Lung (tissue), 12 donors: Measurements from ENCODE around the gene THADA. TPM values are rescaled to one million over a fixed set of nuclear protein-coding genes. Genes with fewer than 3 reads are reported as not detected.

Experiments used
- ATAC-seq: fragments of 200-7000 bp; cut with Tn5 transposase; one replicate; pipeline ENCODE4 v1.9.1; 2020; ENCODE audit warnings: moderate number of reproducible peaks; ENCODE audit not compliant: insufficient read depth, low FRiP score
- DNase-seq, 3 donors: peaks; one replicate each; pipeline ENCODE4 v3.0.0-alpha.2; 2013 to 2017
- H3K27ac ChIP-seq, 2 donors: one replicate each; pipeline ENCODE4 v1.5.1; 2013; ENCODE audit warnings: mild to moderate bottlenecking in 2 of 2, moderate library complexity in 2 of 2, control low read depth in 1 of 2, inconsistent platforms in 1 of 2, low read depth in 1 of 2, low read length in 1 of 2
- H3K27me3 ChIP-seq, 3 donors: one replicate each; pipeline ENCODE4 v1.5.1; 2013; ENCODE audit warnings: low read length in 2 of 3; ENCODE audit not compliant: control insufficient read depth in 3 of 3, insufficient read depth in 3 of 3
- H3K36me3 ChIP-seq, 4 donors: one replicate each; pipeline ENCODE4 v1.5.1; 2013; ENCODE audit warnings: low read length in 4 of 4, mild to moderate bottlenecking in 1 of 4, moderate library complexity in 1 of 4; ENCODE audit not compliant: control insufficient read depth in 4 of 4, insufficient read depth in 4 of 4
- H3K4me1 ChIP-seq, 5 donors: one replicate each; pipeline ENCODE4 v1.5.1; 2013; ENCODE audit warnings: low read length in 5 of 5, mild to moderate bottlenecking in 2 of 5, moderate library complexity in 1 of 5; ENCODE audit not compliant: control insufficient read depth in 5 of 5, insufficient read depth in 5 of 5
- H3K4me3 ChIP-seq: one replicate; pipeline ENCODE4 v1.5.1; 2013; ENCODE audit warnings: mild to moderate bottlenecking, control low read depth, moderate library complexity
- H3K9ac ChIP-seq, 2 donors: one replicate each; pipeline ENCODE4 v1.5.1; 2013; ENCODE audit warnings: low read length in 2 of 2, control low read depth in 1 of 2; ENCODE audit not compliant: insufficient read depth in 1 of 2
- H3K9me3 ChIP-seq, 4 donors: one replicate each; pipeline ENCODE4 v1.5.1; 2013; ENCODE audit warnings: low read length in 3 of 4, mild to moderate bottlenecking in 1 of 4, moderate library complexity in 1 of 4; ENCODE audit not compliant: control insufficient read depth in 4 of 4, insufficient read depth in 3 of 4
- CTCF ChIP-seq: IDR thresholded peaks from 2 replicates; pipeline ENCODE4 v1.5.1; 2012; ENCODE audit warnings: mild to moderate bottlenecking; ENCODE audit errors: control extremely low read depth, extremely low read depth
- WGBS, 2 donors: extraction: QIAGEN DNeasy Blood & Tissue Kit; methylation state at CpG; one replicate each; pipeline ENCODE4 v1.1.7; 2013; 5-methylcytosine and 5-hydroxymethylcytosine counted together
- polyA plus RNA-seq, 2 donors: library from polyadenylated mRNA; stranded (reverse); fragments of 200-250 nt; gene quantifications; one replicate each; pipeline ENCODE4 v1.2.1, GENCODE V29; 2013
- total RNA-seq, 2 donors: library from RNA; depleted of rRNA in 1 of 2; stranded (reverse); fragments of >200 nt in 1 of 2; gene quantifications; one replicate each; pipeline ENCODE4 v1.2.1, GENCODE V29; 2014 to 2021
- donor health status: control.
- donor health status: control.
- donor health status: Bipolar disorder and iron deficiency.
- donor health status: healthy.
- donor health status: DM: yes; HTN: yes; CAD: no.

The THADA gene
- total and polyA plus RNA-seq, 4 donors: 11.3 to 72.5 (median 25.2) TPM

GRCh38 chr2:43317680-43318079 is 278.2 kb downstream of the THADA start:
- no peak for TF ChIP-seq CTCF
- Histone ChIP-seq H3K9ac (no peak overlapping the region), H3K9me3 (no peaks in the 10 kb centered on the region), H3K4me1 (peaks cover 0 to 40% (median 24%) of the 10 kb centered on the region in 5 donors), H3K27ac (no peak overlapping the region), H3K36me3 (peaks cover 0 to 8% (median 3%) of the 10 kb centered on the region in 4 donors), H3K27me3 (no peaks in the 10 kb centered on the region), H3K4me3 (no peak overlapping the region)
- ATAC-seq: no peak
- DNase-seq: no peak
- 95 to 96% methylated on average over 3 of the region's 3 CpGs for WGBS, 2 donors

- 91 to 100% methylated on average over 1 of the region's 1 CpG for WGBS, 2 donors
- ATAC-seq: no peak
These were observed 278.6 kb downstream of the THADA start for GRCh38 chr2:43317194-43317593.

GRCh38 chr2:43315482-43315881 is 280.4 kb downstream of the THADA start:
- H3K27me3 ChIP-seq: no peaks in the 10 kb centered on the region
- 97 to 100% methylated on average over 2 of the region's 2 CpGs for WGBS, 2 donors
- H3K4me3 ChIP-seq: no peak overlapping the region
- DNase-seq (no peak), ATAC-seq (no peak)
- no peak for TF ChIP-seq CTCF
- no peak overlapping the region for H3K27ac ChIP-seq
- H3K4me1 ChIP-seq: peaks cover 0 to 46% (median 29%) of the 10 kb centered on the region in 5 donors
- H3K36me3 ChIP-seq: peaks cover 0 to 5% (median 0%) of the 10 kb centered on the region in 4 donors
- H3K9ac ChIP-seq: no peak overlapping the region
- H3K9me3 ChIP-seq: no peaks in the 10 kb centered on the region

More at GRCh38 chr2:43317194-43317593, 278.6 kb downstream of the THADA start:
- Histone ChIP-seq H3K27me3 (no peaks in the 10 kb centered on the region), H3K4me1 (peaks cover 0 to 44% (median 27%) of the 10 kb centered on the region in 5 donors), H3K9me3 (no peaks in the 10 kb centered on the region), H3K27ac (no peak overlapping the region), H3K36me3 (peaks cover 0 to 8% (median 3%) of the 10 kb centered on the region in 4 donors), H3K9ac (no peak overlapping the region), H3K4me3 (no peak overlapping the region)
- no peak for TF ChIP-seq CTCF
- no peak for DNase-seq
